Measurements from ENCODE around the gene CMTM7. TPM values are rescaled to one million over a fixed set of nuclear protein-coding genes. Genes with fewer than 3 reads are reported as not detected.

Gene CMTM7, protein sequence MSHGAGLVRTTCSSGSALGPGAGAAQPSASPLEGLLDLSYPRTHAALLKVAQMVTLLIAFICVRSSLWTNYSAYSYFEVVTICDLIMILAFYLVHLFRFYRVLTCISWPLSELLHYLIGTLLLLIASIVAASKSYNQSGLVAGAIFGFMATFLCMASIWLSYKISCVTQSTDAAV
- 13.3 and 14.7 TPM in 2 replicates for total RNA-seq (2014; rRNA removed; shearing (Covaris generic))

DNA sequence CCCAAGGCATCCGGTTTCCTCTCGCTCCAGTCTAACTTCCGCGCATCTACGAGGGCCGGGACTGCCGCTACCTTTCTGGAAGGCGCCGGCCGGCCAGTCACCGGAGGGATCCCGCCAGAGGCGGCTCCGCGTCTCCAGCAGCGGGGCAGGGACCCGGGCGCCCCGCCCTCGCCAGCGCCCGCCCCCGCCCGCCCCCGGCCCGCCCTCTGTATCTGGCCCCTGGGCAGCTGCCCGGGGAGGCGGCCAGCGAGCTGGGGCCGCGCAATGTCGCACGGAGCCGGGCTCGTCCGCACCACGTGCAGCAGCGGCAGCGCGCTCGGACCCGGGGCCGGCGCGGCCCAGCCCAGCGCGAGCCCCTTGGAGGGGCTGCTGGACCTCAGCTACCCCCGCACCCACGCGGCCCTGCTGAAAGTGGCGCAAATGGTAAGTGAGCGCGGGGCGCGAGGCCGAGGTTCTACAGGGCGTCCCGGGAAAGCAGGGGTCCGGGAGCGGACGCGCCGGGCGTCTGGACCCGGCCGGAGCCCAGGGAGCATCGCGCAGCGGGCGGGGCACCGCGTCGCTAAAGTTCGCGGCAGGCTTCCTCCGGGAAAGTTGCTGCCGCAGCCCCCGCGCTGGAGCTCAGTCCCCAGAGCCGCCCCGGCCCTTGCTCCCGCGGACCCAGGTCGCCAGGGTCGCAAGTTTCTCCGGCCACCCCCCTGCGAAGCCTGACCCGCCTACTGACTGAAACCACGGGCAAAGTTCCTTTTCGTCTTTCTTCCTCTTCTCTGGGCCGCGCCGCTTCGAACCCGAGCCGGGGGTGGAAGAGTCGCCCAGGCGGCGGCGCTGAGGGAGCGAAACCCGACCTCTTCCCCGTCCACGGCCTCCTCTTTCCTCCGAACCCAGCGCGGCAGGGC lies at the start of gene CMTM7:
Gene CMTM7, plus strand, starts transcription at position 211 of the 893 bp plus-strand sequence. Its CDS starts 54 bp downstream, at position 265.
- DNase-seq (ENCODE audit: low read depth): peak; percentile 66

DNA sequence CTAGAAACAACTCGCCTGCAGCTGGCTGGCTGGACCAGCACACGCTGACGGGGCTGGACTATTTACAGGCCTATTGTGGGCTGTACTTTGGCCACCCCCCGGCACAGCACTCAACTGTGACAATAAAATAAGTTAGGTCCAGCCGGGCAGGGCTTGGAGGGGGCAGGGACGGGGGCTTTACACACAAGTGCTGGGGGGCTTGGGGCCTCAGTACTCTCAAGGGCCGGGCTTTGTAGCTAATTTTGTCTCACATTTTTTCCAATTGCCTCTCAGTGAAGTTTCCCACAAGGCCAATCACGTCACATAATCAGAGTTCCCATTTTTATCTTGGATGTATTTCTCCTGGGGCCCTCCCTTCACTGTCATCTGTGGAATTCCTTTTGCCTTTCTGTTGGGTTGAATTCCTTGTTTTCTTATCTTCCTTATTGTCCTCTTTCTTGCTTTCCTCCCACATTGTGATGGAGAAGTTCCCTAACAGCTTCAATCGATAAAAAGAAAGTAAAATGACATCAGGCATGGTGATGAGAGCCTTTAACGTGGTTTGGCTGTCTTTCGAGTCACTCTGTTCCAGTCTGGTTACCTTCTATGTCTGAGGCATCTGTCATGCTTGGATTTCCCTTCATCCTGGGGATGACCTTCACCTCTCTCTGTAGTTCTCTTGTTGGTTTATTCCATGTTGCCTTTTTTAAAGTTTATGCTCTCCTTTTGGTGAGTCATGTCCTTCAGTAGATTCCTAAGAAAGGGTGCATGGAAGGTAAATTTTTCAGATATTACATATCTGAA lies 44.1 kb upstream of the CMTM7 start:
- no peak for DNase-seq (ENCODE audit: low read depth)

DNA sequence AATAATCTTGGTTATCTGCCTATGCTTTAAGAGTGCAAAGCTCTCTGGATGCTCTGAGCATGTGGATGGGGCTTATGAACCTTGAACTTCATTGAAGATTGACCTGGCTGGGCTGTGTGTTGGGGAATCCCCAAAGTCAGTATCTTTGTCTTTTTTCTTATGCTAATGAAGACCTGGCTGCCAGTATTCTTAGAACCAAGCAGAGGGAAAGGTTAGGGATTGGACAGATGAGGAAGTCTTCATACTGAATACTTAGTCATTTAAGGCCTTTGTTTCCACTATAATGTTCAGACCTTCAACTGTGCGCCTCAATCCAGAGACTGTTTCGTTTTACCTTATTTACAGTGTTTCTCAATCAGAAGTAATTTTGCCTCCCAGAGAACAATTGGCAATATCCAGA lies 42.5 kb upstream of the CMTM7 start:
- DNase-seq (ENCODE audit: low read depth): no peak

DNA sequence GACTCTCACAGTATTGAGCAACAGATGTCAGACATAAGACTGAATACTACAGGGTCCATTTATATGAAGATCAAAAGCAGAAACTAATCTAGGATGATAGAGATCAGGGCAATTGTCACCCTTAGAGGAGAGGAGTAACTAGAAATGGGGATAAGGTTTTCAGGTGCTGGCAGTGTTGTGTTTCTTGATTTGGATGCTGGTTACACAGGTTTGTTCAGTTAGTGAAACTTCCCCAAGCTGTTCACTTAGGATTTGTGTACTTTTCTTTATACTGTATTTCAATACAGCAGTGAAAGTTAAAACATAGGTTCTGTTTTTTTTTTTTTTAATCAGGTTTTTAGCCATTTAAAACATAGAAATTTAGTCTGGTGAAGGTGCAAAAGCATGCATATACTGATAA lies 39.1 kb upstream of the CMTM7 start:
- DNase-seq (ENCODE audit: low read depth): no peak

DNA sequence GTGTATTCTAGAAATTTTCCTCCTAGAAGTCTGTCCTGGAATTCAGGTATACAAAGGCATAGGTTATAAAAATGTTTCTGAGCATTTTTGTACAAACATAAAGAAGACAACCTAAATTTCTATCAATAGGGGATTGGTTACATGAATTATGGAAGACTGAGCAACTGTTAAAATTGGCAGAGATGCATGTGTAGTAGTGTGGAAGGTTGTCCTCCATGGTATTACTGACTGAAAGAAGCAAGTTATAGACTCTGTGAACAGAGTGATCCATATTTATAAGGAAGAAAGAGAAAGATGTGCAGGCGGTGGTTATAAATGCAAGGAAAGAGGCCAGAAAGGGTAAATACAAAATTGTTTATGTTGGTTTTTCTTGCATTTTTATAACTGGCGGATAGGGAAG lies 38.3 kb upstream of the CMTM7 start:
- DNase-seq (ENCODE audit: low read depth): no peak

DNA sequence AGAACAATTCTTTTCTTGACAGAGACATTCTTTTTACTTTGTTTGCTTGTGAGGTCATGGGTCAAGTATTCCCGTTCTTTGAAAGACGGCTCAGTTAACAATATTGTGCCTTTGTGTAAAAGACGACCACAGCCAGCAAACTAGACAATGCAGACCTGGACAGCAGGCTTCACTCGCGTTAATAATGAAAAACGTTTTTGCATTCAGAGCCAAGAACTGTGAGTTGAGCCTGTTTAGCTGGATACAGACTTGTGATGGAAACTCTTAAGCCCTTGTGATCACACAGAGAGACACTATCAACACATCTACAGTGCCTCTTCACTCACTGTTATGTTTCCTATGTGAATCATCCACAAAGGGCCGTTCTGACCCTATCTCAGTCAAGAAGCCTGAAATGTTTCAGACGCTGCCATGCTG lies 37.3 kb upstream of the CMTM7 start:
- no peak for DNase-seq (ENCODE audit: low read depth)

DNA sequence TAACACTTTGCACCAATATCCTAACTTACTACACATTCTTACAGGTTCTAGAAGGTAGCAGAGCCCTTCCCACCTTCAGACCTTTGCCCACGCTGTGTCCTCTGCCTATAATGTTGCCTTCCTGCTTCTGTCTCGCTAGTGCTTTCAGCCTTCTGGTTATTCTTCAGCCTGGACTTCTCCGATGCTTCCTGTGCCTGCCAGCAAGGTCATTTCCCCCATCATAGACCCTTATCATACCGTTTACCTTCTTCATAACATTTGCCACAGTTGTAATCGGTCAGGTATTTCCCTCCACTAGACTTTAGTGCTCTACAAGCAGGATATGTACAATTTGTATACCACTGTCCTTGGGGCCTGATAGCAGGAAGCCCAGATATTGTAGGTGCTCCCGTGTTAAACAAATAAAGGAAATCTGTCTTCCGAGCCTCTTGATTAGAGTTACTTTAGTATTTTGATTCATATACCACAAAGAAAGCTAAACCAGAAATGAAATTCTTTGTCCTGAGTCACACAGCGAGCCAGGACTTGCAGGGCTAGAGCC lies 35.8 kb upstream of the CMTM7 start:
- DNase-seq (ENCODE audit: low read depth): no peak

DNA sequence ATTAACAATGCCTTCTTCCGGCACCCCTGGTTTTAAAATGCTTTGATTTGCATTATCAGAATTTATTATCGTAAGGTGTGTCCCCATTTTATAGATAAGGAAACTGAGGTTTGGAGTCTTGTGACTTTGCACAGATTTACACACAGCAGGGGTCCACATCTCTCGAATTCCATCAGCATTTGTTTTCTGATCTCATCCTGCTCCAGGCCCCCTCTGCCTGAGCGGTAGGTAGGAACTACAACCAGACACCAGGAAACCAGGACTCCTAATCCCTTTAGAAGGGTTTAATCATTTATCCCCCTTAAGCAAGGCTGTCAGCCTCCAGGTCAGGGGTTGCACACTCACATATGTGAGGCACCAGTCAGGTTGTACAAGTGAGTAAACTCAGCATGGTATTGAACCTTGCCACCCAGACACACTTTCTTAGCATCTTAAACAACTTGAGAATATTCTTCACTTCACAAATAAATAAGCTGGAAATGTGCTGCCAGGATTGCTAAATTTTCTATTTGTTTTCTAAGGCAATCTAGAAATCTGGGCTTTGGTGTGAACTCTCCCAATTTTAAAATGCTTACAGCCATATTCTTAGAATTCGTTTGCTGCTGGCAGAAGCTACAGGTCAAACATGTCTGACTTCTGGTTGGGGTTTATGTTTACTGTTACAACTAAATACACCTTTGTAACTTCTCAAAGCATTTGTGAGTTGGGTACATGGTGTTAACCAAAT lies 31.7 kb upstream of the CMTM7 start:
- no peak for DNase-seq (ENCODE audit: low read depth)

DNA sequence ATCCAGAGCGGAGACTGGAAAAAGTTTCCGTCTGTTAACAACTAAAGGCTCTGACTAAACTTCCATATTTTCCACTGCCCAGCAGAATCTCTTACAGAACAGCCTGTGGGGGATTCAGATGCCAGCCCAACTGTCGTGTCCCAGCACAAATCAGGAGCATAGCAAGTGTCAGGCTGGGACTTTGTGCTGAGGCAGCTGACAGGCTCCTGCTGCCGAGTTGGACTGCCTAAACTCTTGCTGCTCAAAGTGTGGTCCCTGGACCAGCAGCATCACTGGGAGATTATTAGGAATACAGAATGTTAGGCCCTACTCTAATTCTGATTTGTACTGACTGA lies 31.2 kb upstream of the CMTM7 start:
- no peak for DNase-seq (ENCODE audit: low read depth)

DNA sequence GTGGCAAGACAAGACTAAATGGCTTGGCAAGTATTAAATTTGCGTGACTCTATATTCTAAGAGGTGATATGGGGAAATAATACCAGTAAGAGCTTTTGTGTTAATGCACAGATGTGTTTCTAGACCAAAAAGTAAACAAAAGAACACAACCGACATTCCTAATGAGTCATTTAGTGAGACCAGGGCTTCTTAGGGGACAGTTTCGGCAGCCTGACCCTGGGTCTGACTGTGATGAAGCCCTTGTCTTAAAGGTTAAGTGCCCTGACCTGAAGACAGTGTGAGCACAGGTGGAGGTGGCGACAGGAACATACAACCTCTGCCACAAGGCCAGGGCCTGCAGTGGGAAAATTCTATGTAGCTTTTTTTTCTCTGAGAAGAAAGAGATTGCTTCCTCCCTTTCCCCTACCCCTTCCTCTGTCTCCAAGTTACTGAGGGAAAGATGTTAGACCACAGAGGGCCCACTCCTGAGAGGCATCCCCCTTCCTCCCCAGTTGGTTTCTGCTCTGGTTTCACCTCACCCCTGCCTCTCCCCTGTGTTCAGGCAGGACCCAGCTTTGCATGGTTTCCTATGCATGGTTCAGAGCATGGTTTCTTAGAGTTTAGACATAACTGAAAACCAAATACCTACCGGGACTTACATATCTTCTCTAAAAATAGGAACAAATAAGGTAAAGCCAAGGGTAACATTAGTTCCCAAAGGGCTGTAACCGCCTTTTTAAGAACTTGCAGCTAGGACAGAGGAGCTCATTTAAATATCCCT lies 24.8 kb upstream of the CMTM7 start:
- DNase-seq (ENCODE audit: low read depth): peak; percentile 52

DNA sequence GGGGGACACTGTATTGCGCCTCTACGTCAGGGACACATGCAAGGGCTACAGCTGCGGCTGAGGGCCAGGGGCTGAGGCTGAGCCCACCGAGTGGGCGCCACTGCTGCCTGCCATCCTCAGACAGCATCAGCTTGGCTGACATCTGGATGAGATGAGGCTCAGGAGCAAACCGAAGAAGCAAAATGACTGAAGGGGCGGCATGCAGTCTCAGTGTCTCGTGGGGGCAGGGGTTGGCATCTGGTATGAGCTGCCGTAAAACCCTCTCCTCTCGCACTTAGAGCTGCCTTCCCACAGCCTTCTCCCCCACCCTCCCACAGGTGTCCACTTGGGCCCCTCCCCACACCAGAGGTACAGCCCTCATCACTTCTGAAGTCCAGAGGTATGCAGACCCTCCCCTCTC lies 24.2 kb upstream of the CMTM7 start:
- DNase-seq (ENCODE audit: low read depth): no peak

DNA sequence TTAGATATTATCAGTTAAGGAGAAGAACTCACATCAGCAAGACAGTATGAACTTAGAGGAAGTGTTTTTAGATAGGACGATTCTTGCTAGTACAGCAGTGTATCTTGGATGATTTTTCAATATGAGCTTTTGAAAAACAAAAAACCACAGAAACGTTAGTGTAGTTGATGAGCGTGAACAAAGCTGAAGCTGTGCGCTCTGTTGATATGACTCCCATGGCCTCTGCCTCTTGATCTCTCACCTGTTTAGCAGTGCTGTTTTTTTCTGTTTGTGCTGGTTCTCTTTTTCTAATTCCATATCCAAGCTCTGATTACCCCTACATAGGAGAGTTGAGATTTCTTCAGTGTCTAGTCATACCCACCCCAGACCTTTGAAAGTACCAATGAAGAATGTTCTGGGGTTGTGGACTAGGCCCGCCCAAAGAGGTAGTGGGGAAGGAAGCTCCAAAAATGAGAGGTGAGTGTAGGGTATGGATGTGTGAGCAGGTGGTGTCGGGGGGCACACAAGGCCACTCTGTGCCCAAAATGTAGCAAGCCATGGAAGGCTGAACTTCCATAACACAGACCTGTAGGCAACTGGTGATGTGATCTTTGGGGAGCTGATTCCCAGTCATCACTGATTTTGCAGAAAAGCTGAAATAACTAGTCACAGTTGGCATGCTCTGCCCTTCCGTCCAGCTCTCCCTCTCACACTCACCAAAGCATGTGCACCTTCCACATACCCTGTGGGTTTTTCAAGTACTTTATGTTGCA lies 20.0 kb upstream of the CMTM7 start:
- no peak for DNase-seq (ENCODE audit: low read depth)

DNA sequence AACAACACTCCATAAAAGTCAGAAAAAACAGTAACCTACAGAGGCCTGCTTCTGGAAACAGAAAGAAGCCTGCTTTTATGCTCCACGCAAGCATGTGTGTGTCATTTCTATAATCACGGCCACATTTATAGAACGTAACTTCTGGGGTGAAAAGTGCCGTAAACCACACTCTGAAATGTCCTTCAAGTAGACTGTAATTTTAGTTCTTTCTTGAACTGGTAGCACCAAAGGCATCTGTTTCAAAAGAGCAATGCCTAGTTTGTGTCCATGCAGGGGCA lies 19.5 kb upstream of the CMTM7 start:
- DNase-seq (ENCODE audit: low read depth): no peak

DNA sequence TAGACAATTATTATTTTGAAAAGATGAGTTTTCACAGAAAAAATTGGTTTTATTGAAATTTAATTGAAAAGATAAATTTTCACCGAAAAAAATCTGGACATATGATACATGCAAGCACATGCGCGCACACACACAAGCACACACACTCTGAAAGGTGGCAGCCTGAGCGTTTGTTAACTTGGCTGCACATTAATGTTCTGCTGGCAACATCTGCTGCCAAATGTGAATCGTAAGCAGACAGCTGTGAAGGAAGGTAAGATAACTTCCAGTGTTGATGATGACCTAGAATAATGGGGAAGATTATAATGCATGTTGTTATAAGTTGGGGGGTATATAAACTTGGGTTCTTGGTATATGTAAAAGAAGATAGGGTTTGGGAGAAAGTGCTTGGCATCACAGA lies 18.4 kb upstream of the CMTM7 start:
- DNase-seq (ENCODE audit: low read depth): no peak

DNA sequence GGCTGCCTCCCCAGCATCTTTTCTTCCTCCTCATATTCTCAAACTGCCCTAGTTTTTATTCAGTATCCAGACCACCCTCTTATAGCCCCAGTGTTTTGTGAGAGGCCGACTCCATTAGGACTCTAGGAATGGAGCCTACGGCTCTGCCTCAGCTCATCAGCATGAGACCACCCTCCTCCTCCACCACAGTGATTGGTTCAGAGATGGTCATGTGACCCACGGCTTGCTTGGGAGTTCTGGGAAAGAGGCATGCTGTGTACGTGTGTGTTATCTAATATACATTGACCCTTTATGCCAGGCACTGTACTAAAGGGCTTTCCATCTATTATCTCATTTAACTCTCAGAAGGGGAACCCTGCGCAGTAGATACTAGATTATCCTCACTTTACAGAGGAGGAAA lies 17.8 kb upstream of the CMTM7 start:
- DNase-seq (ENCODE audit: low read depth): no peak

DNA sequence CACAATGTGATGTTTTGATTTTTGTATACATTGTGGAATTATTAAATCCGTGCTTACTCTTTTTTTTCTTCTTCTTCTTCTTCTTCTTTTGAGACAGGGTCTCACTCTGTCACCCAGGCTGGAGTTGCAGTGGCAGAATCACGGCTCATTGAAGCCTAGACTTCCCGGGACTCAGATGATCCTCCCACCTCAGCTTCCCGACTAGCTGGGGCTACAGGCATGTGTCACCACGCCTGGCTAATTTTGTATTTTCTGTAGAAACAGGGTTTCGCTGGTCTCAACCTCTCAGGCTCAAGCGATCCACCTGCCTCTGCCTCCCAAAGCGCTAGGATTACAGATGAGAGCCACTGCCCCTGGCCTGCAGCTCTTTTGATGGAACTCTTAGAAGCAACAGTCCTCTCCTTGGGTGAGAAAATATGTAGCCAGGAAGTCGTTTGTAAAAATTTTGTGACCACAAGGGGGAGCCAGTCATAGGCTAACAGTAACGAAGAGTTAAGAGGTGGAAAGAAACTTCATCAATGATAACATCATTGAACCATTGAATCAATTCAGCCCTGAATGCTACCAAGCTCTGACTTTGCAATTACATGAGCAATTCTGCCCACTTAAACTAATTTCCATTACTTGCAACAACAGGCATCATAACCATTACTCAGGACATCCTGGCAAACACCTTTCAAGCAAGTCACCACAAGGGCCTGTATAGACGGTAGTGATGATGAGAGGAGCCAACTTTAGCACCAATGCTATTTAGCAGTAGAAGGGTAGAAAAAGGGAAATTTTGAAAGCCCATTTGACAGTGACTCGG lies 16.7 kb upstream of the CMTM7 start:
- DNase-seq (ENCODE audit: low read depth): peak; percentile 66

DNA sequence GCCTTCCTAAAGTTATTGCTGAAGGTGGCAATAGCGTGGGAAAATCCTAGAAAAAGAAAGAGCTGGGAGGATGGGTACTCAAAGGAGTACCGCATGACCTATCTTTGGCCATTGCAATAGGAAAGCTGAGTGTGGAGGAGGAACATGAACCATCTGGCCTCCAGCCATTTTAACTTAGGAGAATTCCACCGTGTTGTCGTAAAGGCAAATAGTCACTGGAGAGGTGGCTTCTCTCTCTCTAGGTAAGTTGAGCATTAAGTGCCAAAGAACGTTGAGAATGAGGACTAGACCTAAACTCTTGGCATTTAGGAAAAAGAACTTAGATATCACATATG lies 16.1 kb upstream of the CMTM7 start:
- DNase-seq (ENCODE audit: low read depth): no peak

DNA sequence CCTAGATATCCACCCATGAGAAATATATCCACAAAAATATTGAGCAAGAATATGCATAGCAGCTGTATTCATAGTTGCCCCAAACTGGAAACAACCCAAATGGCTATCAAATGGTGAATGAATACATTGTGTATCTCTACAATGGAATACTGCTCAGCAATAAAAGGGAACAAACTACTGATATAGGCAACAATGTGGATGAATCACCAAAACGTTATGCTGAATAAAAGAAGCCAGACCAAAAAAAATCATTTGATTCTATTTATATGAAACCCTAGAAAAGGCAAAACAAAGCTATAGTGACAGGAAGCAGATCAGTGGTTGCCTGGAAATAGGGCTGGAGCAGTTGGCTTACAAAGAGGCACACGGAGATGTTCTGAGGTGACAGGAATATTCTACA lies 15.5 kb upstream of the CMTM7 start:
- DNase-seq (ENCODE audit: low read depth): peak; percentile 16

DNA sequence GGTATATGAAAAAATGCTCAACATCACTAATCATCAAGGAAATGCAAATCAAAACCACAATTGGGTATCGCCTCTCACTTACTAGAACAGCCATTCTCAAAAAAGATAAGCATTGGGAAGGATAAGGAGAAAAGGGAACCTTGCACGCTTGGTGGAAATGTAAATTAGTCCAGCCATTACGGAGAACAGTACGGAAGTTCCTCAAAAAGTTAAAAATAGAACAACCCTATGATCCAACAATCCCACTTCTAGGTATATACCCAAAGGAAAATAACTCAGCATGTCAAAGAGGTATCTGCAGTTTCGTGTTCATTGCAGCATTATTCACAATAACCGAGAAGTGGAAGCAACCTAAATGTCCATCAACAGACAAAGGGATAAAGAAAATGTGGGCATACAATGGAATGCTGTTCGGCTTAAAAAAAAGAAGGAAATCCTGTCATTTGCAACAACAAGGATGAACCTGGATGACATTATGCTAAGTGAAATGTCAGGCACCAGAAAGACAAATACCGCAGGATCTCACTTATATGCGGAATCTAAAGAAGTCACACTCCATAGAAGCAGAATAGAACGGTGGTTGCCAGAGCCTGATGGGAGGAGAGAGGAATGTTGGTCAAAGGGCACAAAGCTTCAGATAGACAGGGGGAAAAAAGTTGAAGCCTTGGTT lies 11.7 kb upstream of the CMTM7 start:
- no peak for DNase-seq (ENCODE audit: low read depth)

All from M059J (cell line).